GM12873 (cell line): ENCODE results near the gene ZSWIM6.

ENCODE experiments used
- CTCF ChIP-seq: IDR thresholded peaks from 2 replicates; pipeline ENCODE4 v1.5.1; 2012; ENCODE audit warnings: low read depth, mild to moderate bottlenecking, moderate library complexity, low read length, control low read depth; ENCODE audit not compliant: insufficient read depth; ENCODE audit errors: missing control alignments

ZSWIM6 gene

GRCh38 chr5:61466017-61466416 lies 134.0 kb downstream of the ZSWIM6 start:
- TF ChIP-seq CTCF = no peak

GRCh38 chr5:61467766-61468482 lies 135.9 kb downstream of the ZSWIM6 start:
- TF ChIP-seq CTCF = no peak

GRCh38 chr5:61468483-61468865 lies 136.4 kb downstream of the ZSWIM6 start:
- no peak for TF ChIP-seq CTCF

- TF ChIP-seq CTCF = no peak
Measured at GRCh38 chr5:61471352-61471751, 139.3 kb downstream of the ZSWIM6 start.

- TF ChIP-seq CTCF = no peak
Measured at GRCh38 chr5:61472172-61472958, 140.3 kb downstream of the ZSWIM6 start.

- TF ChIP-seq CTCF = no peak
Measured at GRCh38 chr5:61474746-61475145, 142.7 kb downstream of the ZSWIM6 start.

- TF ChIP-seq CTCF = no peak
Measured at GRCh38 chr5:61477788-61478187, 145.7 kb downstream of the ZSWIM6 start.
